Dermis lymphatic vessel endothelial cell (primary cell): ENCODE measurements around the gene PSG5. TPM values are rescaled to one million over a fixed set of nuclear protein-coding genes. Genes with fewer than 3 reads are reported as not detected.

ENCODE experiments used
- total RNA-seq: library from RNA; depleted of rRNA; stranded (reverse); fragments of >200 nt; gene quantifications from 2 replicates; pipeline ENCODE4 v1.2.1, GENCODE V29; 2014

Gene PSG5
- not detected in 2 replicates for total RNA-seq

GRCh38 chr19:43186311-43186935, at the start of gene PSG5:
TSS of gene PSG5 (minus strand) at chr19:43186536. CDS start at chr19:43186405, 131 bp downstream.

GRCh38 chr19:43205471-43206105, 19.3 kb upstream of the PSG5 start, which contains the start of gene PSG4:
TSS of gene PSG4 (minus strand) at chr19:43205638. CDS start at chr19:43205536, 102 bp downstream.

Other genes with a start within 250 kb of the PSG5 start
- not detected in 2 replicates for gene PSG7, start 249.3 kb downstream of the PSG5 start, total RNA-seq
- gene PSG11, start 160.1 kb downstream of the PSG5 start, total RNA-seq: not detected in 2 replicates
- gene PSG2, start 103.8 kb downstream of the PSG5 start, total RNA-seq: not detected in 2 replicates
- gene PSG4, start 19.1 kb upstream of the PSG5 start, total RNA-seq: not detected in 2 replicates
- gene PSG9, start 83.0 kb upstream of the PSG5 start, total RNA-seq: not detected in 2 replicates
- under 0.01 and 0.09 TPM in 2 replicates for gene CD177, start 167.2 kb upstream of the PSG5 start, total RNA-seq
- not detected in 2 replicates for gene TEX101, start 228.4 kb upstream of the PSG5 start, total RNA-seq